Smooth muscle cell (in vitro differentiated cells): Measurements from ENCODE around the gene DENND1B. TPM values are rescaled to one million over a fixed set of nuclear protein-coding genes. Genes with fewer than 3 reads are reported as not detected.
"Not testable (repeated sequence)": the region's sequence is repeated elsewhere in the genome, so short reads cannot be mapped to it uniquely, and the experiment has no call there.

Experiments used
- DNase-seq: peaks from one replicate; lab custom pipeline; 2025; ENCODE audit not compliant: unreplicated experiment; lab: John Stamatoyannopoulos, UW
- H2AFZ ChIP-seq: fragments of 200-600 bp; sonication (generic); 2 replicates; pipeline ENCODE4 v1.6.0; 2016; ENCODE audit warnings: antibody characterized with exemption, low read depth, mild to moderate bottlenecking
- H3F3A ChIP-seq: fragments of 200-600 bp; sonication (generic); 2 replicates; pipeline ENCODE4 v1.6.0; 2017; ENCODE audit warnings: antibody characterized with exemption, low read depth
- H3K27ac ChIP-seq: fragments of 200-600 bp; sonication (generic); 2 replicates; pipeline ENCODE4 v1.5.1; 2016; ENCODE audit warnings: low read depth, mild to moderate bottlenecking
- H3K27me3 ChIP-seq: fragments of 200-600 bp; sonication (generic); 2 replicates; pipeline ENCODE4 v1.6.1; 2016; ENCODE audit warnings: low read depth, mild to moderate bottlenecking
- H3K36me3 ChIP-seq: fragments of 200-600 bp; sonication (generic); 2 replicates; pipeline ENCODE4 v1.5.1; 2016; ENCODE audit warnings: low read depth
- H3K4me1 ChIP-seq: fragments of 200-600 bp; sonication (generic); 2 replicates; pipeline ENCODE4 v1.5.1; 2016; ENCODE audit warnings: low read depth
- H3K4me2 ChIP-seq: fragments of 200-600 bp; sonication (generic); 2 replicates; pipeline ENCODE4 v1.6.0; 2016; ENCODE audit warnings: mild to moderate bottlenecking
- H3K4me3 ChIP-seq: fragments of 200-600 bp; sonication (generic); 2 replicates; pipeline ENCODE4 v1.5.1; 2016; ENCODE audit warnings: mild to moderate bottlenecking
- H3K79me2 ChIP-seq: fragments of 200-600 bp; sonication (generic); 2 replicates; pipeline ENCODE4 v1.6.0; 2016; ENCODE audit warnings: low read depth, mild to moderate bottlenecking
- H3K9ac ChIP-seq: fragments of 200-600 bp; sonication (generic); 2 replicates; pipeline ENCODE4 v1.6.0; 2016; ENCODE audit warnings: low read depth
- H3K9me3 ChIP-seq: fragments of 200-600 bp; sonication (generic); replicated peaks from 2 replicates; pipeline ENCODE4 v1.5.1; 2016; ENCODE audit warnings: low read depth
- H4K20me1 ChIP-seq: fragments of 200-600 bp; sonication (generic); 2 replicates; pipeline ENCODE4 v1.6.0; 2016; ENCODE audit warnings: low read depth
- WGBS: methylation state at CpG from one replicate; pipeline ENCODE4 v1.1.7; 2016; ENCODE audit warnings: low lambda C conversion rate; 5-methylcytosine and 5-hydroxymethylcytosine counted together
- polyA plus RNA-seq: library from polyadenylated mRNA; unstranded; fragments of >200 nt; fragmentation: Nextera tagmentation; extraction: Ambion mirVana; gene quantifications from 2 replicates; pipeline ENCODE4 v1.2.1, GENCODE V29; 2016
- total RNA-seq: library from RNA; depleted of rRNA; stranded (reverse); fragments of >200 nt; gene quantifications from 2 replicates; pipeline ENCODE4 v1.2.3, GENCODE V29; 2014
- TF ChIP-seq, protein P1 (sequence below): fragments of 200-600 bp; sonication (generic); IDR thresholded peaks from 2 replicates; pipeline ENCODE4 v1.5.1; 2017; ENCODE audit warnings: borderline replicate concordance, mild to moderate bottlenecking, antibody characterized with exemption; ENCODE audit not compliant: insufficient read depth, poor library complexity, severe bottlenecking

DENND1B gene
- total and polyA plus RNA-seq, 2 experiments from 2014 or later = 7.5 to 22.0 TPM

DNA sequence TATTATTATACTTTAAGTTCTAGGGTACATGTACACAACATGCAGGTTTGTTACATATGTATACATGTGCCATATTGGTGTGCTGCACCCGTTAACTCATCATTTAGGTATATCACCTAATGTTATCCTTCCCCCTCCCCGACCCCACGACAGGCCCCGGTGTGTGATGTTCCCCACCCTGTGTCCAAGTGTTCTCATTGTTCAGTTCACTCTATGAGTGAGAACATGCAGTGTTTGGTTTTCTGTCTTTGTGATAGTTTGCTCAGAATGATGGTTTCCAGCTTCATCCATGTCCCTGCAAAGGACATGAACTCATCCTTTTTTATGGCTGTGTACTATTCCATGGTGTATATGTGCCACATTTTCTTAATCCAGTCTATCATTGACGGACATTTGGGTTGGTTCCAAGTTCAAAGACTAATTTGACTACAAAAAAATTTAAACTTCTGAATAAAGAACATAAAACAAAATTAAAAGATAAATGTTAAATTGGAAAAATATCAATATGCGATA is 22.6 kb downstream of the DENND1B start:
- not testable (repeated sequence) for H3K27ac ChIP-seq, H3K4me1 ChIP-seq, DNase-seq, H3K4me3 ChIP-seq, H3F3A ChIP-seq, H3K9me3 ChIP-seq, H3K4me2 ChIP-seq, H3K36me3 ChIP-seq, H3K27me3 ChIP-seq, H3K9ac ChIP-seq, H2AFZ ChIP-seq
- Histone ChIP-seq H4K20me1 (peaks cover 27% of the 10 kb centered on the region), H3K79me2 (peaks cover 22% of the 10 kb centered on the region)
- 96% methylated on average over 6 of the region's 6 CpGs for WGBS

DNA sequence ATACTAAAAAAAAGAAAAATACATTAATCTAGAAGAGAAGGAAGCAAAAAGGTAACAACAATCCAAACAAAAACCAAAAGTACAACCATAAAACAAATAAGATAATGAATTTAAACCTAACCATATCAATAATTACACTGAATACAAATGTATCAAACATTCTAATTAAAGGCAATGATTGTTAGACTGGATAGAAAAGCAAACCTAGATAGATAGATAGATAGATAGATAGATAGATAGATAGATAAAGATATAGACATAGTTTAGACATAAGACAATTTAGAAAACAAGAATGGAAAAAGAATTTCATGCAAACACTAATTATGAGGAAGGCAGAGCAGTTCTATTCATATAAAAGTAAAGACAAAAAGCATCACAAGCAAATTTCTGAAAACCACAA is 24.9 kb downstream of the DENND1B start:
- H3K79me2 ChIP-seq = peaks cover 26% of the 10 kb centered on the region
- H3K4me2 ChIP-seq = no peak overlapping the region
- H3K4me1 ChIP-seq = no peaks in the 10 kb centered on the region
- H2AFZ ChIP-seq = no peak overlapping the region
- H4K20me1 ChIP-seq = peaks cover 18% of the 10 kb centered on the region
- no peak overlapping the region for H3K27ac ChIP-seq
- no peak overlapping the region for H3K9ac ChIP-seq
- H3K36me3 ChIP-seq = peaks cover 7% of the 10 kb centered on the region
- no peaks in the 10 kb centered on the region for H3F3A ChIP-seq
- TF ChIP-seq, protein P1, sequence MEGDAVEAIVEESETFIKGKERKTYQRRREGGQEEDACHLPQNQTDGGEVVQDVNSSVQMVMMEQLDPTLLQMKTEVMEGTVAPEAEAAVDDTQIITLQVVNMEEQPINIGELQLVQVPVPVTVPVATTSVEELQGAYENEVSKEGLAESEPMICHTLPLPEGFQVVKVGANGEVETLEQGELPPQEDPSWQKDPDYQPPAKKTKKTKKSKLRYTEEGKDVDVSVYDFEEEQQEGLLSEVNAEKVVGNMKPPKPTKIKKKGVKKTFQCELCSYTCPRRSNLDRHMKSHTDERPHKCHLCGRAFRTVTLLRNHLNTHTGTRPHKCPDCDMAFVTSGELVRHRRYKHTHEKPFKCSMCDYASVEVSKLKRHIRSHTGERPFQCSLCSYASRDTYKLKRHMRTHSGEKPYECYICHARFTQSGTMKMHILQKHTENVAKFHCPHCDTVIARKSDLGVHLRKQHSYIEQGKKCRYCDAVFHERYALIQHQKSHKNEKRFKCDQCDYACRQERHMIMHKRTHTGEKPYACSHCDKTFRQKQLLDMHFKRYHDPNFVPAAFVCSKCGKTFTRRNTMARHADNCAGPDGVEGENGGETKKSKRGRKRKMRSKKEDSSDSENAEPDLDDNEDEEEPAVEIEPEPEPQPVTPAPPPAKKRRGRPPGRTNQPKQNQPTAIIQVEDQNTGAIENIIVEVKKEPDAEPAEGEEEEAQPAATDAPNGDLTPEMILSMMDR = no peak
- DNase-seq = no peak
- no peaks in the 10 kb centered on the region for H3K9me3 ChIP-seq
- H3K27me3 ChIP-seq = no peaks in the 10 kb centered on the region
- no peak overlapping the region for H3K4me3 ChIP-seq

DNA sequence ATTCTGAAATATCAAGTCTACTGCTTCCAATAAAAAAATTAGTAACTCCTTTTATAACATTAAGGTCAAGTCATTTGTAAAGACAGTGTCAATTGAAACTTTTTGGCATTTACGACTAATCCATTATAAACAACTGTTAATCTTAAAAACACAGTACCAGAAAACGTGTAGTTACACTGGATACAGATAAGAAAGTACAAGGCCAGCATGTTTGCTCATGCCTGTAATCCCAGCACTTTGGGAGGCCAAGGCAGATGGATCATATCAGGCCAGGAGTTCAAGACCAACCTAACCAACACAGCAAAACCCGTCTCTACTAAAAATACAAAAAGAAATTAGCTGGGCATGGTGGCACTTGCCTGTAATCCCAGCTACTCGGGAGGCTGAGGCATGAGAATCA is 29.4 kb downstream of the DENND1B start:
- Histone ChIP-seq H3K4me3 (no peak overlapping the region), H3K27ac (no peak overlapping the region), H2AFZ (no peak overlapping the region), H3K79me2 (peaks cover 26% of the 10 kb centered on the region), H3K27me3 (no peaks in the 10 kb centered on the region), H3K4me2 (no peak overlapping the region), H3K36me3 (no peaks in the 10 kb centered on the region), H3K9ac (no peak overlapping the region), H4K20me1 (peaks cover 18% of the 10 kb centered on the region), H3K9me3 (no peaks in the 10 kb centered on the region), H3K4me1 (no peaks in the 10 kb centered on the region), H3F3A (no peaks in the 10 kb centered on the region)
- WGBS = 62% methylated on average over 4 of the region's 4 CpGs
- DNase-seq = no peak
- TF ChIP-seq, protein P1 = no peak

DNA sequence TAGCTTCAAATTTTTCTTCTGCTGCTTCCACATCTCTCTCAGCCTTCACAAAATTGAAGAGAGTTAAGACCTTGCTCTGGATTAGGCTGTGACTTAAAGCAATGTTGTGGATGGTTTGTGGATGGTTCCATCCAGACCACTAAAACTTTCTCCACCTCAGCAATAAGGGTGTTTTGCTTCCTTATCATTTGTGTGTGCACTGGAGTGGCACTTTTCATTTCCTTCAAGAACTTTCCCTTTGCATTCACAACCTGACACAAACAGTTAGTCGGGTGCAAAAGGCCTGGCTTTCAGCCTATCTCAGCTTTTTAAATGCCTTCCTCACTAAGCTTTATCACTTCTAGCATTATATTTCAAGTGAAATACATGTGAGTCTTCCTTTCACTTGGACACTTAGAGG is 30.3 kb downstream of the DENND1B start:
- H2AFZ ChIP-seq = no peak overlapping the region
- H3K36me3 ChIP-seq = no peaks in the 10 kb centered on the region
- H4K20me1 ChIP-seq = peaks cover 20% of the 10 kb centered on the region
- H3K9ac ChIP-seq = no peak overlapping the region
- H3F3A ChIP-seq = no peaks in the 10 kb centered on the region
- no peaks in the 10 kb centered on the region for H3K4me1 ChIP-seq
- H3K27ac ChIP-seq = no peak overlapping the region
- H3K4me2 ChIP-seq = no peak overlapping the region
- H3K9me3 ChIP-seq = no peaks in the 10 kb centered on the region
- no peak for DNase-seq
- TF ChIP-seq, protein P1 = no peak
- H3K79me2 ChIP-seq = peaks cover 19% of the 10 kb centered on the region
- no peaks in the 10 kb centered on the region for H3K27me3 ChIP-seq
- WGBS = 88% methylated on average over 1 of the region's 1 CpG
- H3K4me3 ChIP-seq = no peak overlapping the region
